Immature natural killer cell (primary cell): ENCODE measurements around the gene TNFRSF14. TPM values are rescaled to one million over a fixed set of nuclear protein-coding genes. Genes with fewer than 3 reads are reported as not detected.
A peak's percentile ranks its signal among the peaks of the same experiment; 100 is the strongest.

Experiments
- DNase-seq, 3 donors: peaks; one replicate each; pipeline ENCODE4 v3.0.0; 2022; ENCODE audit warnings: mixed read lengths in 1 of 3
- H3K27ac Mint-ChIP-seq, 6 donors: one replicate each; pipeline ENCODE4 v1.8.0; 2020; ENCODE audit warnings: mixed read lengths in 6 of 6, mild to moderate bottlenecking in 5 of 6, inconsistent platforms in 4 of 6, moderate library complexity in 3 of 6
- H3K27me3 Mint-ChIP-seq, 3 donors: one replicate each; pipeline ENCODE4 v1.8.0; 2020 to 2021; ENCODE audit warnings: low read depth in 3 of 3, mild to moderate bottlenecking in 3 of 3, mixed read lengths in 3 of 3, moderate library complexity in 3 of 3, inconsistent platforms in 1 of 3
- H3K36me3 Mint-ChIP-seq, 3 donors: one replicate each; pipeline ENCODE4 v1.8.0; 2020; ENCODE audit warnings: mixed read lengths in 3 of 3, inconsistent platforms in 2 of 3, mild to moderate bottlenecking in 2 of 3
- H3K4me1 Mint-ChIP-seq, 2 donors: one replicate each; pipeline ENCODE4 v1.8.0; 2020; ENCODE audit warnings: inconsistent platforms in 2 of 2, mild to moderate bottlenecking in 2 of 2, mixed read lengths in 2 of 2, moderate library complexity in 1 of 2
- H3K4me3 Mint-ChIP-seq, 5 donors: one replicate each; pipeline ENCODE4 v1.8.0; 2020; ENCODE audit warnings: mild to moderate bottlenecking in 5 of 5, mixed read lengths in 5 of 5, inconsistent platforms in 3 of 5, moderate library complexity in 3 of 5
- H3K9me3 Mint-ChIP-seq, 6 donors: one replicate each; pipeline ENCODE4 v1.8.0; 2020; ENCODE audit warnings: mild to moderate bottlenecking in 6 of 6, mixed read lengths in 6 of 6, inconsistent platforms in 4 of 6, moderate library complexity in 3 of 6
- polyA plus RNA-seq, 3 donors: library from polyadenylated mRNA; unstranded; fragments of 300-500 nt; fragmentation: Illumina TruSeq; gene quantifications; one replicate each; pipeline ENCODE4 v1.2.3, GENCODE V29; 2021

The TNFRSF14 gene
- polyA plus RNA-seq, 3 donors from 2014 or later, result 62.5 to 75.1 (median 63.8) TPM

GRCh38 chr1:2589431-2590232, 33.5 kb downstream of the TNFRSF14 start:
- Mint-ChIP-seq H3K36me3 (no peaks in the 10 kb centered on the region), H3K27me3 (peaks cover 2 to 7% (median 3%) of the 10 kb centered on the region in 3 donors), H3K4me3 (peak overlapping the region in 1 of 5 donors; percentile 18), H3K4me1 (peaks cover 8 to 11% of the 10 kb centered on the region in 2 donors), H3K9me3 (no peaks in the 10 kb centered on the region), H3K27ac (no peak overlapping the region)
- DNase-seq, result no peak

GRCh38 chr1:2590233-2591141, 34.3 kb downstream of the TNFRSF14 start:
- Mint-ChIP-seq H3K9me3 (no peaks in the 10 kb centered on the region), H3K27ac (no peak overlapping the region), H3K27me3 (peaks cover 2 to 4% (median 3%) of the 10 kb centered on the region in 3 donors), H3K4me3 (no peak overlapping the region), H3K4me1 (peaks cover under 1 to 2% of the 10 kb centered on the region in 2 donors), H3K36me3 (no peaks in the 10 kb centered on the region)
- no peak for DNase-seq

- H3K27ac Mint-ChIP-seq, result peak overlapping the region in 1 of 6 donors; percentile 56
- no peaks in the 10 kb centered on the region for H3K9me3 Mint-ChIP-seq
- H3K27me3 Mint-ChIP-seq, result peaks cover 0 to 4% (median 2%) of the 10 kb centered on the region in 3 donors
- H3K36me3 Mint-ChIP-seq, result no peaks in the 10 kb centered on the region
- no peak overlapping the region for H3K4me3 Mint-ChIP-seq
- DNase-seq, result no peak
- H3K4me1 Mint-ChIP-seq, result no peaks in the 10 kb centered on the region
Observed at GRCh38 chr1:2591233-2591580, 35.0 kb downstream of the TNFRSF14 start.

- no peak for DNase-seq
- Mint-ChIP-seq H3K27me3 (peaks cover 0 to 1% (median 0%) of the 10 kb centered on the region in 3 donors), H3K27ac (no peak overlapping the region), H3K4me3 (no peak overlapping the region), H3K4me1 (no peaks in the 10 kb centered on the region), H3K36me3 (no peaks in the 10 kb centered on the region), H3K9me3 (no peaks in the 10 kb centered on the region)
Observed at GRCh38 chr1:2591581-2592261, 35.5 kb downstream of the TNFRSF14 start.

GRCh38 chr1:2592672-2593071, 36.5 kb downstream of the TNFRSF14 start:
- DNase-seq, result no peak
- H3K36me3 Mint-ChIP-seq, result no peaks in the 10 kb centered on the region
- no peak overlapping the region for H3K27ac Mint-ChIP-seq
- peaks cover 0 to 4% (median 0%) of the 10 kb centered on the region in 3 donors for H3K27me3 Mint-ChIP-seq
- H3K4me1 Mint-ChIP-seq, result no peaks in the 10 kb centered on the region
- peak overlapping the region in 1 of 5 donors; percentile 33 for H3K4me3 Mint-ChIP-seq
- no peaks in the 10 kb centered on the region for H3K9me3 Mint-ChIP-seq

GRCh38 chr1:2593251-2593878, 37.2 kb downstream of the TNFRSF14 start:
- H3K9me3 Mint-ChIP-seq, result no peaks in the 10 kb centered on the region
- peaks cover 0 to 2% of the 10 kb centered on the region in 2 donors for H3K4me1 Mint-ChIP-seq
- no peak for DNase-seq
- peaks cover 3 to 4% (median 4%) of the 10 kb centered on the region in 3 donors for H3K27me3 Mint-ChIP-seq
- no peak overlapping the region for H3K4me3 Mint-ChIP-seq
- no peaks in the 10 kb centered on the region for H3K36me3 Mint-ChIP-seq
- H3K27ac Mint-ChIP-seq, result no peak overlapping the region

GRCh38 chr1:2594001-2594640, 38.0 kb downstream of the TNFRSF14 start:
- DNase-seq, result no peak
- no peak overlapping the region for H3K27ac Mint-ChIP-seq

GRCh38 chr1:2594641-2595131, 38.5 kb downstream of the TNFRSF14 start:
- Mint-ChIP-seq H3K4me3 (no peak overlapping the region), H3K4me1 (peaks cover 0 to 2% of the 10 kb centered on the region in 2 donors), H3K27ac (no peak overlapping the region), H3K36me3 (no peaks in the 10 kb centered on the region), H3K9me3 (no peaks in the 10 kb centered on the region), H3K27me3 (peaks cover 3 to 4% (median 4%) of the 10 kb centered on the region in 3 donors)
- DNase-seq, result no peak

More at GRCh38 chr1:2594001-2594640, 38.0 kb downstream of the TNFRSF14 start:
- no peaks in the 10 kb centered on the region for H3K36me3 Mint-ChIP-seq
- no peak overlapping the region for H3K4me3 Mint-ChIP-seq
- H3K27me3 Mint-ChIP-seq, result peaks cover 3 to 4% (median 4%) of the 10 kb centered on the region in 3 donors
- peaks cover 0 to 2% of the 10 kb centered on the region in 2 donors for H3K4me1 Mint-ChIP-seq
- no peaks in the 10 kb centered on the region for H3K9me3 Mint-ChIP-seq

- H3K4me3 Mint-ChIP-seq, result no peak overlapping the region
- no peak for DNase-seq
- H3K27me3 Mint-ChIP-seq, result peaks cover 3 to 4% (median 4%) of the 10 kb centered on the region in 3 donors
- no peak overlapping the region for H3K27ac Mint-ChIP-seq
- no peaks in the 10 kb centered on the region for H3K36me3 Mint-ChIP-seq
- H3K9me3 Mint-ChIP-seq, result no peaks in the 10 kb centered on the region
- peaks cover 0 to 2% of the 10 kb centered on the region in 2 donors for H3K4me1 Mint-ChIP-seq
Observed at GRCh38 chr1:2595261-2595811, 39.2 kb downstream of the TNFRSF14 start.

GRCh38 chr1:2595812-2596529, 39.8 kb downstream of the TNFRSF14 start:
- H3K36me3 Mint-ChIP-seq, result no peaks in the 10 kb centered on the region
- no peaks in the 10 kb centered on the region for H3K9me3 Mint-ChIP-seq
- H3K27ac Mint-ChIP-seq, result no peak overlapping the region
- H3K4me3 Mint-ChIP-seq, result no peak overlapping the region
- peaks cover 3 to 6% (median 4%) of the 10 kb centered on the region in 3 donors for H3K27me3 Mint-ChIP-seq
- DNase-seq, result no peak
- peaks cover 0 to 2% of the 10 kb centered on the region in 2 donors for H3K4me1 Mint-ChIP-seq

- Mint-ChIP-seq H3K27ac (peak overlapping the region in 1 of 6 donors; percentile 30), H3K36me3 (no peaks in the 10 kb centered on the region), H3K9me3 (no peaks in the 10 kb centered on the region), H3K27me3 (peaks cover 3 to 6% (median 4%) of the 10 kb centered on the region in 3 donors), H3K4me1 (peaks cover 0 to 2% of the 10 kb centered on the region in 2 donors), H3K4me3 (no peak overlapping the region)
- no peak for DNase-seq
Observed at GRCh38 chr1:2596530-2597333, 40.6 kb downstream of the TNFRSF14 start.
